GM21526 (cell line): ENCODE measurements around the gene NANS.
A peak's percentile ranks its signal among the peaks of the same experiment; 100 is the strongest.
"Not testable (repeated sequence)": the region's sequence is repeated elsewhere in the genome, so short reads cannot be mapped to it uniquely, and the experiment has no call there.

ENCODE experiments used
- ATAC-seq: cut with Tn5 transposase; IDR thresholded peaks from one replicate; pipeline ENCODE4 v1.9.1; 2021; ENCODE audit warnings: moderate library complexity; ENCODE audit not compliant: unreplicated experiment, low FRiP score

NANS gene

GRCh38 chr9:98094851-98095250, 38.3 kb downstream of the NANS start:
- no peak for ATAC-seq

DNA sequence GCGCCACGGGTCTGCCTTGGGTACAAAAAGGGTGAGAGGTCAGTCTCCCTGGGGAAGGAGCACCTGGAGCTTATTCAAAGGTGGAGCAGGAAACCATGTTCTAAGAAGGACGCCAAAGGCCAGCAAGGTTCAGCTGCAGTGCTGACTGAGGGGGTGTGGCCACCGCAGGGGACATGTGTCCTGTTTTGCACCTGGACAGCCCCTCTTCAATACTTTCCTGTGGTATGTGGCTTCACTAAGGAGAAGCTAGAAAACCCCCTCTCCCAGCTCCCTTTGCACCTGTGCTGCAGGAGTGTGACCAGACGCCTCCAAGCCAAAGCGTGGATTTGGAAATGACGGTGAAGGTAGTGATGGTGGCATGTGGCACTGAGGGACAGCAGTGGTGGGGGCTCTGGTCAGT, 38.9 kb downstream of the NANS start:
- no peak for ATAC-seq

GRCh38 chr9:98096091-98096490, 39.6 kb downstream of the NANS start:
- no peak for ATAC-seq

- ATAC-seq = no peak
Observed at GRCh38 chr9:98097836-98098235, 41.3 kb downstream of the NANS start.

DNA sequence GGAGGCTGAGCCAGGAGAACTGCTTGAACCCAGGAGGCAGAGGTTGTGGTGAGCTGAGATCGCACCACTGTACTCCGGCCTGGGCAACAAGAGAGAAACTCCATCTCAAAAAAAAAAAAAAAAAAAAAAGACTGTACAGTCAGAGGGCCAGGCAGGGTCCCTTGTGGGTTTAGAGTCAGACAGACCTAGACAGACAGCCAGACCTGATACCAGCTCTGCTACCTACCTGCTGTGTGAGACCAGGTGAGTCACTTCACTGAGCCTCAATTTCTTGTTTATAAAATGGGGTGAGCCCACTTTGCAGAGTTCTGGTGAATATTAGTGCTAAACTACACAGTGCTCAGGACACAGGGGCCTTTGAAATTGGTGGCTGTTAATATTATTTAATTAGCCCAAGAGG, 42.8 kb downstream of the NANS start:
- no peak for ATAC-seq

GRCh38 chr9:98099898-98100297, 43.4 kb downstream of the NANS start:
- ATAC-seq = no peak

GRCh38 chr9:98100456-98100855, 43.9 kb downstream of the NANS start:
- no peak for ATAC-seq

DNA sequence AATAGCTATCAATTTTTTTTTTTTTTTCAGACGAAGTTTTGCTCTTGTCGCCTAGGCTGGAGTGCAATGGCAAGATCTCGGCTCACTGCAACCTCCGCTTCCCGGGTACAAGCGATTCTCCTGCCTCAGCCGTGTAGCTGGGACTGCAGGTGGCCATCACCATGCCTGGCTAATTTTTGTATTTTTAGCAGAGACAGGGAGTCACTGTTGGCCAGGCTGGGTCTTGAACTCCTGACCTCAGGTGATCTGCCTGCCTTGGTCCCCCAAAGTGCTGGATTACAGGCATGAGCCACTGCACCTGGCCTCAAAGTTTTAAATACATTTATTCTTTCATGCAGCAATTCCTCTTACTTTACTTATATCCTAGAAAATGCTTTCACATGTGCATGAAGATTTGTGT, 44.9 kb downstream of the NANS start:
- peak; percentile 1 for ATAC-seq

DNA sequence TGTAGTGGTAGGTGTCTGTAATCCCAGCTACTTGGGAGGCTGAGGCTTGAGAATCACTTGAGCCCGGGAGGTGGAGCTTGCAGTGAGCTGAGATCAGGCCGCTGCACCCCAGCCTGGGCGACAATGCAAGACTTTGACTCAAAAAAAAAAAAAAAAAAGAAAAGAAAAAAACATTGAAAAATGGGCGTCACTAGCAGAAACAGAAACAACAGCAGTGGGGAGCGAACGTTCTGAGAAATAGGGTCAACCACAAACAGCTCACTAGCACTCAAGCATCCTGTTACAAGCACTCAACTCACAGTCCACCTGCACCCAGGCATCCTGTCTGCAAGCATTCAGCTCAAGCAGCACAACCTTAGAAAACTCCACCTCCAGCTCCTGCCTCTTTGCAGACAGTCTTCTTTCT, 45.3 kb downstream of the NANS start:
- ATAC-seq = peak; percentile 94

- no peak for ATAC-seq
Observed at GRCh38 chr9:98104445-98104881, 47.9 kb downstream of the NANS start.

GRCh38 chr9:98105006-98105405, 48.5 kb downstream of the NANS start:
- ATAC-seq = no peak

- ATAC-seq = no peak
Observed at GRCh38 chr9:98107926-98108325, 51.4 kb downstream of the NANS start.

DNA sequence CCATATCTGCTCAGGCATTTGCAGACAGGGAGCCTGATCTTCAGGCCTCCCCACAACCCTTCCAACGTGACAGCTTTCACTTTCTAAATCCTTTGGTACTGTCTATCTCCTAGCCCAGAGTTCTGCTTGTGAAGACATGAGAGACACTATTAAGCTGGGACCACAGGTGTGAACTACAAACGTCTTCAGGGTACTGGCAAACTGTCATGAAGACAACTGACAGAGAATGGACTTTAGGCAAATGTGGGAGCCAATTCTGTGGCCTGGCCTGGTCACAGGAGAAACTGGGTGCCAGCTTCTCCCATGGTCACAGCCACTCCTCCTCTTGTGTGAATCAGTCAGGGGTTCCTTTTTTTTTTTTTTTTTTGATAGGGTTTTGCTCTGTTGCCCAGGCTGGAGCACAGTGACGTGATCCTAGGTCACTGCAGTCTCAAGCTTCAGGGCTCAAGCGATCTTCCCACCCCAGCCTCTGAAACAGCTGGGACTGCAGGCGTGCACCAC, 52.0 kb downstream of the NANS start:
- peak; percentile 61 for ATAC-seq

DNA sequence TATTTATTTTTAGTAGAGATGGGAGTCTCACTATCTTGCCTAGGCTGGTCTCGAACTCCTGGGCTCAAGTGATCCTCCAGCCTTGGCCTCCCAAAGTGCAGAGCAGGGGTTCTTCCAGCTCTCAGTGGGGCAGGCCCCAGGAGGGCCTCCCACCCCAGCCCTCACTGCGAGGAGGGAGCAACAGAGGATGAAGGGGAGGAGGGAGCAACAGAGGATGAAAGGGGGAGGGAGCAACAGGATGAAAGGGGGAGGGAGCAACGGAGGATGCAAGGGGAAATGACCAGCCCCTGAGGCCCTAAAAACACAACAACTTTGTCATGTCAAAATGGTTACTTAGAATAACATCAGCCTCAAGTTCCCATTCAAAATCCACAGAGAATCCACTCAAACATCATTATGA, 52.5 kb downstream of the NANS start:
- ATAC-seq = no peak

DNA sequence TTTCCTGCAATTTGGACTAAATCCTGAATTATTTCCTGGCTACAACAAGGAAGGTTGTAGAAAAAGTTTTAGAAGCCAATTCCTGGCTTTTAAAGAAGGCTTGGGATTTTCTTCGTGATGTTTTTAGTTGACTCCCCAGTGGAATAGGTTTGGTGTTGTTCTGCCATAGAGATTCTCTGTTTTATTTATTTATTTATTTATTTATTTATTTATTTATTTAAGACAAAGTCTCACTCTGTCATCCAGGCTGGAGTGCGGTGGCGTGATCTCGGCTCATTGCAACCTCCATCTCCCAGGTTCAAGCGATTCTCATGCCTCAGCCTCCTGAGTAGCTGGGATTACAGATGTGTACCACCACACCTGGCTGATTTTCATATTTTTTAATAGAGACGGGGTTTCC, 60.6 kb downstream of the NANS start:
- not testable (repeated sequence) for ATAC-seq

DNA sequence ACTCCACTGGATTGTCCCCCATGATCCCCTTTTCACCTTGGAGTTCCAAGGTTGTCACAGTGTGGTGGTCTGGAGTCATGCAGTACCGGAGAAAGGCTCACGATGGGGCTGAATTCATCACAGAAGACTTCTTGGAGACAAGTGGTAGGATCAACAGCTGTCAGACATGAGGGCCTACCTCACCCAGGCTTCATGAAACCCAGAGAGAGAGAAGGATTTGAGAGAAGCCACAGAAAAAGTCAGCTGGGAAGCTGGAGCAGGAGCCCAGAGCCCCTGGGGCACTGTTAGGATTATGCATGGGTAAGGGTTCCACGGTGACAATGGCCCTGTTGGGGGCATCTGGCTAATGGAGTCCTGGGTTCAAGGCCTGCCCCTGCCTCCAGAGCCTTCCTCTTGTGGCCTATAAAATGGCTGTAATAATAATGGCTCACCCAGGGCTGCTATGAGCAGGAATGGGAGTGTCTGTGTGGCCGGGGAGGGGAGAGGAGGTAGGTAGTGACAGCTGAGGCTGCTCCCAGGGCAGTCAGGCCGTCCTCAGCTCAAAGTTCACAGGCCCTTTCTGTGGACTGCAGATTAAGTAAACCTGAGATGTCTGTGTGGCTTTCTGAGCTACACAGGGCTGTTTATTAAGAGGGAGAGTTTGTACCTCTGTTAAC, 61.6 kb downstream of the NANS start:
- peak; percentile 8 for ATAC-seq

DNA sequence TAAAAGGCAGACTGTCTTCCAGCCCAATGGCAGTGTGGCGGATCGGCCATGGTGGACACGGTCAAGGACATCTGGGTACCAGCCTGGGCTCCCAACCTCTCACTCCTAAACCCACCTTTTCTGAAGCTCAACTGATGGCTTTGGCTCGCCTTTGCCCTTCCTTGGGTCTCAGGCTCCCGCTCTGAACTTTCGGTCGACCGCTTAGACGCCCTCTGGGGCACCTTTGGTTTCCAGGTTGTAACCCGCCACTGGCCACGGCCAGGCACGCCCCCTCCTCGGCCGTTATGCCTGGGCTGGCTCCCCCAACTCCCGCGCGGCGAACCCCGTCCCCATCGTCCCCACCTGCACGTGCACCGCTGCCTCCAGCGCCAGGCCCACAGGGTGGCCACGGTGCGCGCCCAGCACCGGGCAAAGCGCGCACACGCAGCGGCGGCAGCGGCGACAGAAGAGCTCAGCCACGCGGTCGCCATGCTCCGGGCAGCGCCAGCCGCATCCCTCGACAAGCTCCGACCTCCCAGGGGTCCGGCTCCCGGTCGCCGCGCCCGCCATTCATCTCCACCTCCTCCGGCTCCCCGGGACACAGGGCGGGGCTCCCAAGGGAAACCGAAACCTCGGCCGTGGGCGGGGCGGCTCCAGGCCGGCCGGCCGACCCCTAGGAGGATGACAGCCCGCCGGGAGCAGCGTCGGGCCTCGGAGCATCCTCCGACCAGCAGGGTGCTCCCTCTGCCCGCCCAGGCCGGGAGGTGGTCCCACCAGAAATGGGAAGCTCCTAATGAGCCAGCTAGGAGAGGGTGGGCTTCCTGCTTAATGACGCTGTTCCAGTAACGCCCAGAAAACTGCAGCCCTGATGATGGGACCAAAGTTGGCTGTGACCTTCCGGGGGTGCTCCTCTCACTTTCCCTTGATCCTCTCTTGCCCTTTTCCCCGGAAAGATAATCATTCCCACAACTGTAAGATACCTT, 62.4 kb downstream of the NANS start, which contains the start of gene TRIM14:
TRIM14 (minus strand) TSS at position 583 of the 962 bp plus-strand sequence; CDS start at position 549, 34 bp downstream.
- ATAC-seq = peak; percentile 54

- no peak for ATAC-seq
Observed at GRCh38 chr9:98120476-98120875, 63.9 kb downstream of the NANS start.

GRCh38 chr9:98121058-98121457, 64.5 kb downstream of the NANS start:
- ATAC-seq = no peak

- ATAC-seq = not testable (repeated sequence)
Observed at GRCh38 chr9:98124091-98124490, 67.6 kb downstream of the NANS start.

DNA sequence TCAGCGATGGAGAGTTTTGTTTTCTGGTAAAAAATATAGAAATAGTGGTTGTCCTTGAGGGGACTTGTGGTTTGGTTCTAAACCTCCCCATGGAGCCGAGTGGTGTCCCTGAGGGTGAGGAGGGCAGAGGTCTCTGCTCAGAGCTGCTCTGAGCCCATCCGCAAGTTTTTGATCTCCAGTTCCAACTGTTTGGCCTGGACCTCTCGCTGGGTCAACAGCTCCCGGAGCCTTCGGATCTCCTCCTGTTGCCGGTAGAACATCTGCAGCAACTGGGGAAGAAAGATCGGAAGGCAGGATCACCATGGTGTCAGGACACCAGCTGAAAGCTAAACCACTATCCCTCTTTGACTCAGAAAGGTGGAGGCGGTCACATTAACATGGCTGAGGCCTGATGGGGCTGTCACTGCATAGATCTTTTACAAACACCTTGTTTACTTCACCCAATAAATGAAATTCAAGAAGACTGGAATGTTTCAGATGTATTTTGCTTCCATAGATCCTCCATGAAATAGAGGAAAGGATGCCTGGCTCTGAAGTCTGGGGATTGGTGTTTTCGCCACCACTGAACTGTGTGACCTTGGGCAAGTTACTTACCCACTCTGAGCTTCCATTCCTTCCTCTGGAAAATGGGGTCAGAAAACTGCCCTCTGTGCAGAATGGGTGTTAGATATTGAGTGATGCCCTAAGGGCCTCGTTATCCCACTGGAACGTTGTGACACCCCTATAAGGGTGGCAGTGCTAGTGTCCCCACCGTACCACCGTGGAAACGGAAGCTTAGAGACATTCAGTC, 68.3 kb downstream of the NANS start:
- no peak for ATAC-seq
